ENCODE results near the gene AGBL4.

The AGBL4 gene

DNA sequence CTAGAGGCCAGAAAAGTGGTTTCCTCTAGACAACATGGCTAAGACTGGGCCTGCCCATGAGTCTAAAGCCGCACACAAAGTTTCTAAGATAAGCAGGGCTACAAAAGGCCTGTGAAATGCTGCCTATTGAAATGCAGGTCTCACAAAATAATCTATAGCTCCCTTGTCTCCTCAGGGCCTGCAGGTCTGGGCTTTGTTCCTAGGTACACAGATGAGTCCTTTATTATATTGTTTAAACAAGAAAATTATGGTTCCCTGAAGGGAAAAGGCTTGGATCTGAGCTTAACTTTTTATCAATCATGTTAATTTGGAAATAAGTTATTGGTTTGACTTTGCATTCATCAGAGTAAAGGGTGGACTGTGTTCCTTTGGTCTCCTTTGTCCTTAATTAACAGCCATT is 833.6 kb downstream of the AGBL4 start:
- Histone ChIP-seq H3K9me3 (ENCODE audit: control insufficient read depth, insufficient read depth, low read depth, low read length) (no peaks in the 10 kb centered on the region), H3K4me1 (ENCODE audit: control insufficient read depth, insufficient read depth, low read length) (no peaks in the 10 kb centered on the region), H3K4me3 (ENCODE audit: low read depth, low read length) (no peak overlapping the region), H3K36me3 (ENCODE audit: control insufficient read depth in 2 of 2, insufficient read depth in 1 of 2, low read length in 2 of 2) (no peaks in the 10 kb centered on the region), H3K27ac (ENCODE audit: extremely low read depth, low read depth, low read length) (no peak overlapping the region)
- no peak for TF ChIP-seq ZNF704 (tag by site-specific recombination; IDR thresholded peaks at IDR 0.05)
- TF ChIP-seq, protein P1, sequence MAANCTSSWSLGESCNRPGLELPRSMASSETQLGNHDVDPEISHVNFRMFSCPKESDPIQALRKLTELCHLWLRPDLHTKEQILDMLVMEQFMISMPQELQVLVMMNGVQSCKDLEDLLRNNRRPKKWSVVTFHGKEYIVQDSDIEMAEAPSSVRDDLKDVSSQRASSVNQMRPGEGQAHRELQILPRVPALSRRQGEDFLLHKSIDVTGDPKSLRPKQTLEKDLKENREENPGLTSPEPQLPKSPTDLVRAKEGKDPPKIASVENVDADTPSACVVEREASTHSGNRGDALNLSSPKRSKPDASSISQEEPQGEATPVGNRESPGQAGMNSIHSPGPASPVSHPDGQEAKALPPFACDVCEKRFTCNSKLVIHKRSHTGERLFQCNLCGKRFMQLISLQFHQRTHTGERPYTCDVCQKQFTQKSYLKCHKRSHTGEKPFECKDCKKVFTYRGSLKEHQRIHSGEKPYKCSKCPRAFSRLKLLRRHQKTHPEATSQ (tag by site-specific recombination; IDR thresholded peaks at IDR 0.05), result no peak
- TF ChIP-seq TSHZ1 (tag by site-specific recombination; IDR thresholded peaks at IDR 0.05; ENCODE audit: borderline replicate concordance), result no peak
- no peak for TF ChIP-seq ZNF561 (tag by site-specific recombination; IDR thresholded peaks at IDR 0.05; ENCODE audit: borderline replicate concordance)
- ChIA-PET POLR2A (no interaction called here), CTCF (no interaction called here)

- TF ChIP-seq TCF7L2 (IDR thresholded peaks at IDR 0.05; ENCODE audit: borderline replicate concordance, low read depth, low read length), result no peak
- TF ChIP-seq, protein P2, sequence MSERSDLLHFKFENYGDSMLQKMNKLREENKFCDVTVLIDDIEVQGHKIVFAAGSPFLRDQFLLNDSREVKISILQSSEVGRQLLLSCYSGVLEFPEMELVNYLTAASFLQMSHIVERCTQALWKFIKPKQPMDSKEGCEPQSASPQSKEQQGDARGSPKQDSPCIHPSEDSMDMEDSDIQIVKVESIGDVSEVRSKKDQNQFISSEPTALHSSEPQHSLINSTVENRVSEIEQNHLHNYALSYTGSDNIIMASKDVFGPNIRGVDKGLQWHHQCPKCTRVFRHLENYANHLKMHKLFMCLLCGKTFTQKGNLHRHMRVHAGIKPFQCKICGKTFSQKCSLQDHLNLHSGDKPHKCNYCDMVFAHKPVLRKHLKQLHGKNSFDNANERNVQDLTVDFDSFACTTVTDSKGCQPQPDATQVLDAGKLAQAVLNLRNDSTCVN (tag by site-specific recombination; optimal IDR thresholded peaks at IDR 0.05), result no peak
- no peak for TF ChIP-seq HOXC10 (CRISPR knock-in tag; IDR thresholded peaks at IDR 0.05)
- TF ChIP-seq, protein P1 (tag by site-specific recombination; IDR thresholded peaks at IDR 0.05), result no peak
- TF ChIP-seq SCRT2 (tag by site-specific recombination; IDR thresholded peaks at IDR 0.05), result no peak
- no peak for TF ChIP-seq ZXDB (tag by site-specific recombination; IDR thresholded peaks at IDR 0.05)
- Histone ChIP-seq H3K4me1 (ENCODE audit: control insufficient read depth, insufficient read depth, low read length) (no peaks in the 10 kb centered on the region), H3K4me3 (ENCODE audit: low read depth, low read length) (no peak overlapping the region), H3K27ac (ENCODE audit: extremely low read depth, low read depth, low read length) (no peak overlapping the region), H3K36me3 (ENCODE audit: control insufficient read depth in 2 of 2, insufficient read depth in 1 of 2, low read length in 2 of 2) (no peaks in the 10 kb centered on the region), H3K9me3 (ENCODE audit: control insufficient read depth, insufficient read depth, low read depth, low read length) (no peaks in the 10 kb centered on the region)
- POLR2A ChIA-PET, result no interaction called here
- CTCF ChIA-PET, result no interaction called here
Observed at GRCh38 chr1:49187056-49187455, 836.7 kb downstream of the AGBL4 start.

DNA sequence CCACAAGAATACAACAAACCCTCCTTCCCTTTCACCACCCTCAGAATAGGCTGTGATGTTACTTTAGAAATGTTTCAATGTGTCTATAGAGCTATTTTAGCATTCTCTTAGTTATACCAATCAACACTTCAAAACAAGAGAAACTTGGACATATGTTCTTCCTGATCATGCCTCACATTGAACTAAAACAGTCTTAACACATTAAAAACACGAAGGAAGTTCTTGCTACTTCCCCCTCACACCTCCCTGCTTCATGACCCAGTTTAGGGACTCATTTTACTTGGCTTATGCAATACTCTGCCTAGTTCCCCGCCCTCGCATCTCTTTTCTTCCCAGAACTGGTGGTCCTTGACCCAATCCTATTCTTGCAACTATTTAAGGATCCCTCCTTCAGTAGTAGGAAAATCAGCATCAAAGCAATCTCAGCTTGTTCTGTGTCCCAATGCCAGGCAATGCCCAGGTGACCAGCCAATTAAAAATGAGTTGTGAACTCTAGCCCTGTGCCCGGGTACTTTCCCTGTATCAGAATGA is 838.2 kb downstream of the AGBL4 start:
- TF ChIP-seq ZFP37 (tag by site-specific recombination; IDR thresholded peaks at IDR 0.05), result no peak
- no peaks in the 10 kb centered on the region for H3K36me3 ChIP-seq (ENCODE audit: control insufficient read depth in 2 of 2, insufficient read depth in 1 of 2, low read length in 2 of 2)
- no peaks in the 10 kb centered on the region for H3K9me3 ChIP-seq (ENCODE audit: control insufficient read depth, insufficient read depth, low read depth, low read length)
- H3K4me1 ChIP-seq (ENCODE audit: control insufficient read depth, insufficient read depth, low read length), result no peaks in the 10 kb centered on the region
- CTCF ChIA-PET, result interaction anchor here (0.5 kb wide), 1 partner anchor 315 kb away, joined by 3 read pairs; no protein-coding TSS in a partner anchor
- POLR2A ChIA-PET, result no interaction called here
- H3K4me3 ChIP-seq (ENCODE audit: low read depth, low read length), result no peak overlapping the region
- H3K27ac ChIP-seq (ENCODE audit: extremely low read depth, low read depth, low read length), result no peak overlapping the region

Measured in HEK293 (cell line).